ENCODE data around the gene GRAP2. TPM values are rescaled to one million over a fixed set of nuclear protein-coding genes. Genes with fewer than 3 reads are reported as not detected.
"Not testable (repeated sequence)": the region's sequence is repeated elsewhere in the genome, so short reads cannot be mapped to it uniquely, and the experiment has no call there.

The GRAP2 gene
- total and polyA plus RNA-seq, 4 donors: 1.9 to 6.9 (median 4.2) TPM

DNA sequence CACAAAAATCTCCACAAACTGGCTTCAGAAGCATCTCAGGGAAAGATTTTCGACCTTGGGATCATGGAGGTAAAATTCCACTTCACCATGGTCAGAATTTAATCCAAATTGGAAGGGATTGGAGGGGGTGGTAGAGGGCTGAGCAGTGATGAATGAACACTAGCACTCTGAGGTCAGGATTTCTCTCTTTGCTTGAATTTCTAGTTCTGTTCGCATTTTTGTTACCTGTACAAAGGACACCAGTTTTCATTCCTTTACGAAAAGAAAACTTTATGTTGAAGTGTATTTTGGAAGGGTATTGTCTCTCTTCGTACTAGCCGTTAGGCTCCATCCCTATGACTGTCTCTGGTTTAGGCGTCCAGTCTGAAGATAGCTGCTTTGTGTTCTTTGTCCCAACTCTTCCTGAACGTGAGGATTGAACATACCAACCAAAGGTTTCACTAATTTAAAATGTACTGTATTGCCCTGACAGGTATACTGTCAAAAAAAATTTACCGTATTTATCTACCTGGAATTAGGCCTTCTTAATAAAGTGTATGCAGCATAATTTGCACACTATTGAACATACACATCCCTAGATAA lies 772 bp downstream of the GRAP2 start:
- Histone ChIP-seq H3K4me3 (no peak overlapping the region), H3K36me3 (ENCODE audit: control insufficient read depth in 4 of 4, insufficient read depth in 4 of 4, low read length in 4 of 4) (no peaks in the 10 kb centered on the region), H3K27me3 (ENCODE audit: control insufficient read depth in 3 of 3, insufficient read depth in 3 of 3, low read length in 2 of 3) (peaks cover 0 to 21% (median 9%) of the 10 kb centered on the region in 3 donors), H3K9ac (ENCODE audit: insufficient read depth in 1 of 2, low read length in 2 of 2) (no peak overlapping the region), H3K4me1 (ENCODE audit: control insufficient read depth in 5 of 5, insufficient read depth in 5 of 5, low read length in 5 of 5) (no peaks in the 10 kb centered on the region), H3K9me3 (ENCODE audit: control insufficient read depth in 4 of 4, insufficient read depth in 3 of 4, low read length in 3 of 4) (no peaks in the 10 kb centered on the region), H3K27ac (ENCODE audit: low read depth in 1 of 2, low read length in 1 of 2) (no peak overlapping the region)
- TF ChIP-seq, protein P1, sequence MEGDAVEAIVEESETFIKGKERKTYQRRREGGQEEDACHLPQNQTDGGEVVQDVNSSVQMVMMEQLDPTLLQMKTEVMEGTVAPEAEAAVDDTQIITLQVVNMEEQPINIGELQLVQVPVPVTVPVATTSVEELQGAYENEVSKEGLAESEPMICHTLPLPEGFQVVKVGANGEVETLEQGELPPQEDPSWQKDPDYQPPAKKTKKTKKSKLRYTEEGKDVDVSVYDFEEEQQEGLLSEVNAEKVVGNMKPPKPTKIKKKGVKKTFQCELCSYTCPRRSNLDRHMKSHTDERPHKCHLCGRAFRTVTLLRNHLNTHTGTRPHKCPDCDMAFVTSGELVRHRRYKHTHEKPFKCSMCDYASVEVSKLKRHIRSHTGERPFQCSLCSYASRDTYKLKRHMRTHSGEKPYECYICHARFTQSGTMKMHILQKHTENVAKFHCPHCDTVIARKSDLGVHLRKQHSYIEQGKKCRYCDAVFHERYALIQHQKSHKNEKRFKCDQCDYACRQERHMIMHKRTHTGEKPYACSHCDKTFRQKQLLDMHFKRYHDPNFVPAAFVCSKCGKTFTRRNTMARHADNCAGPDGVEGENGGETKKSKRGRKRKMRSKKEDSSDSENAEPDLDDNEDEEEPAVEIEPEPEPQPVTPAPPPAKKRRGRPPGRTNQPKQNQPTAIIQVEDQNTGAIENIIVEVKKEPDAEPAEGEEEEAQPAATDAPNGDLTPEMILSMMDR (IDR thresholded peaks at IDR 0.05; ENCODE audit: control extremely low read depth, extremely low read depth): no peak
- WGBS, 2 donors: 82 to 91% methylated on average over 8 of the region's 8 CpGs
- no peak for DNase-seq
- ATAC-seq (ENCODE audit: insufficient read depth, low FRiP score): no peak

DNA sequence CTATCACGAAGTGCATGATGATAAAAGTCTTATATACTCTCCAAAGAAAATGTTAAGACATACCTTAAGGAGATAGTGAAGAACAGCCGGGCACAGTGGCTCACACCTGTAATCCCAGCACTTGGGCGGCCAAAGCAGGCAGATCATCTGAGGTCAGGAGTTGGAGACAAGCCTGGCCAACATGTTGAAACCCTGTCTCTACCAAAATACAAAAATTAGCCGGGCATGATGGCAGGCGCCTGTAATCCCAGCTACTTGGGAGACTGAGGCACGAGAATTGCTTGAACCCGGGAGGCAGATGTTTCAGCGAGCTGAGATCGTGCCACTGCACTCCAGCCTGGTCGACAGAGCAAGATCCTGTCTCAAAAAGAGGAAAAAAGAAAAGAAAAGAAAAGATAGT lies 3.1 kb downstream of the GRAP2 start:
- H3K4me3 ChIP-seq; H3K4me1 ChIP-seq (ENCODE audit: control insufficient read depth in 5 of 5, insufficient read depth in 5 of 5, low read length in 5 of 5); H3K36me3 ChIP-seq (ENCODE audit: control insufficient read depth in 4 of 4, insufficient read depth in 4 of 4, low read length in 4 of 4); DNase-seq; H3K9me3 ChIP-seq (ENCODE audit: control insufficient read depth in 4 of 4, insufficient read depth in 3 of 4, low read length in 3 of 4); H3K27ac ChIP-seq (ENCODE audit: low read depth in 1 of 2, low read length in 1 of 2); ATAC-seq (ENCODE audit: insufficient read depth, low FRiP score); H3K9ac ChIP-seq (ENCODE audit: insufficient read depth in 1 of 2, low read length in 2 of 2): not testable (repeated sequence)
- 90 to 94% methylated on average over 10 of the region's 10 CpGs for WGBS, 2 donors
- H3K27me3 ChIP-seq (ENCODE audit: control insufficient read depth in 3 of 3, insufficient read depth in 3 of 3, low read length in 2 of 3): peaks cover 0 to 39% (median 13%) of the 10 kb centered on the region in 3 donors

DNA sequence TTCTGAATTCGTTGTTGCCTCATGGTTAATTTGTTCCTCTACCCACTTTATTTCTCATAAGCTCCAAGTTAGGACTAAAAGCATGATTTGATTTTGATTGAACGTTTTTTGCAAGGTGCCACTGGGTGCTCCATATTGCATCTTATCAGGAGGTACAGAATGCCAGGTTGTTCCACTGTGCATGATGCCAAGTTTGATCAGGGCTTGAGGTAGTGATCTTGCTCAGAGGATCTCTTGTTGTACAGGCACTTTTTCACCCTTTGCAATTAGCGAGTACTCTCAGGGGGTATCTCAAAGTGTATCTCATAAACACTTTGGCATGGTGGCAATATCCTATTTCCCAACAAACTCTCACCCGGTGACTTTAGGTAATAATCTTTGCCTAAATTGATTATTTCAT lies 4.0 kb downstream of the GRAP2 start:
- TF ChIP-seq, protein P1 (IDR thresholded peaks at IDR 0.05; ENCODE audit: control extremely low read depth, extremely low read depth): no peak
- 82% methylated on average over 4 of the region's 4 CpGs for WGBS, 2 donors
- Histone ChIP-seq H3K4me1 (ENCODE audit: control insufficient read depth in 5 of 5, insufficient read depth in 5 of 5, low read length in 5 of 5) (no peaks in the 10 kb centered on the region), H3K9me3 (ENCODE audit: control insufficient read depth in 4 of 4, insufficient read depth in 3 of 4, low read length in 3 of 4) (no peaks in the 10 kb centered on the region), H3K27me3 (ENCODE audit: control insufficient read depth in 3 of 3, insufficient read depth in 3 of 3, low read length in 2 of 3) (peaks cover 0 to 46% (median 20%) of the 10 kb centered on the region in 3 donors), H3K9ac (ENCODE audit: insufficient read depth in 1 of 2, low read length in 2 of 2) (no peak overlapping the region), H3K27ac (ENCODE audit: low read depth in 1 of 2, low read length in 1 of 2) (no peak overlapping the region), H3K36me3 (ENCODE audit: control insufficient read depth in 4 of 4, insufficient read depth in 4 of 4, low read length in 4 of 4) (no peaks in the 10 kb centered on the region), H3K4me3 (no peak overlapping the region)
- ATAC-seq (ENCODE audit: insufficient read depth, low FRiP score) (no peak), DNase-seq (no peak)

DNA sequence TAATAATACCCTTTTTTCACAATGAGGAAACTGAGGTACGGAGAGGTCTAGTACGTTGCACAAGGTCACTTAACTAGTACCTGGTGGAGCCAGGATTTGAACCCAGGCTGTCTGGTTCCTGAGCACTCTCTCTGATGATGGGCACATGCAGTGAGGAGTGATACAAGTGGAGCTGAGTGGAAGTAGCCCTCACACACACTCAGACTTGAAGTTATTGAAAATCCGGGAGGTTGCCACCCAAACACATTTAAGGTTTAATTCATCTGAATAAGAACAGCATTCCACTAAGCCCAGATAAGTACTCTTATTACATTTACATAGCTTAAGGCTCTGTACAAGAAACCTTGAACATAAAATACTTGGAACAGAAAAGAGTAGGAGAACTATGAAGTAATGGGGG lies 4.8 kb downstream of the GRAP2 start:
- 60 to 88% methylated on average over 3 of the region's 3 CpGs for WGBS, 2 donors
- Histone ChIP-seq H3K27me3 (ENCODE audit: control insufficient read depth in 3 of 3, insufficient read depth in 3 of 3, low read length in 2 of 3) (peaks cover 0 to 49% (median 16%) of the 10 kb centered on the region in 3 donors), H3K36me3 (ENCODE audit: control insufficient read depth in 4 of 4, insufficient read depth in 4 of 4, low read length in 4 of 4) (no peaks in the 10 kb centered on the region), H3K9ac (ENCODE audit: insufficient read depth in 1 of 2, low read length in 2 of 2) (no peak overlapping the region), H3K9me3 (ENCODE audit: control insufficient read depth in 4 of 4, insufficient read depth in 3 of 4, low read length in 3 of 4) (no peaks in the 10 kb centered on the region), H3K4me1 (ENCODE audit: control insufficient read depth in 5 of 5, insufficient read depth in 5 of 5, low read length in 5 of 5) (no peaks in the 10 kb centered on the region), H3K27ac (ENCODE audit: low read depth in 1 of 2, low read length in 1 of 2) (no peak overlapping the region), H3K4me3 (no peak overlapping the region)
- DNase-seq: peak in 1 of 3 donors; percentile 47
- TF ChIP-seq, protein P1 (IDR thresholded peaks at IDR 0.05; ENCODE audit: control extremely low read depth, extremely low read depth): no peak
- ATAC-seq (ENCODE audit: insufficient read depth, low FRiP score): no peak

Data from lung (tissue), 12 donors.